H9 (cell line): ENCODE results near the gene AGBL3. TPM values are rescaled to one million over a fixed set of nuclear protein-coding genes. Genes with fewer than 3 reads are reported as not detected.

Experiments used
- DNase-seq: peaks from one replicate; pipeline ENCODE4 v3.0.0-alpha.2; 2017
- H2AFZ ChIP-seq: one replicate; pipeline ENCODE4 v1.6.1; 2013; ENCODE audit warnings: mild to moderate bottlenecking, low read length, control low read depth, moderate library complexity
- H2AK5ac ChIP-seq: 2 replicates; pipeline ENCODE4 v1.6.1; 2013; ENCODE audit warnings: low read length, control low read depth, mixed read lengths; ENCODE audit not compliant: insufficient read length
- H2BK120ac ChIP-seq: one replicate; pipeline ENCODE4 v1.6.1; 2013; ENCODE audit warnings: low read depth, mild to moderate bottlenecking, low read length, control low read depth, inconsistent platforms; ENCODE audit not compliant: poor library complexity, severe bottlenecking
- H2BK12ac ChIP-seq: 2 replicates; pipeline ENCODE4 v1.6.1; 2013; ENCODE audit warnings: low read length, control low read depth, mixed read lengths, low read depth; ENCODE audit not compliant: insufficient read length
- H2BK15ac ChIP-seq: 2 replicates; pipeline ENCODE4 v1.6.1; 2013; ENCODE audit warnings: low read depth, low read length, control low read depth
- H2BK20ac ChIP-seq: one replicate; pipeline ENCODE4 v1.6.1; 2013; ENCODE audit warnings: low read depth, mild to moderate bottlenecking, low read length, control low read depth, inconsistent platforms; ENCODE audit not compliant: poor library complexity, severe bottlenecking
- H2BK5ac ChIP-seq: 2 replicates; pipeline ENCODE4 v1.6.1; 2013; ENCODE audit warnings: low read length, control low read depth, mixed read lengths; ENCODE audit not compliant: insufficient read length
- H3K14ac ChIP-seq: 2 replicates; pipeline ENCODE4 v1.6.1; 2013; ENCODE audit warnings: low read length, control low read depth; ENCODE audit not compliant: insufficient read depth
- H3K18ac ChIP-seq: 2 replicates; pipeline ENCODE4 v1.6.1; 2013; ENCODE audit warnings: low read depth, mild to moderate bottlenecking, mixed read lengths, low read length, control low read depth; ENCODE audit not compliant: insufficient read length
- H3K23ac ChIP-seq: 2 replicates; pipeline ENCODE4 v1.6.1; 2013; ENCODE audit warnings: low read length, control low read depth, mixed read lengths, low read depth; ENCODE audit not compliant: insufficient read length
- H3K23me2 ChIP-seq: 2 replicates; pipeline ENCODE4 v1.6.1; 2013; ENCODE audit warnings: low read depth, mild to moderate bottlenecking, mixed read lengths, low read length, control low read depth; ENCODE audit not compliant: insufficient read length, poor library complexity, severe bottlenecking
- H3K27ac ChIP-seq: 2 replicates; pipeline ENCODE4 v1.5.1; 2013; ENCODE audit warnings: low read length, control low read depth, mixed read lengths, low read depth; ENCODE audit not compliant: insufficient read length
- H3K27me3 ChIP-seq: 2 replicates; pipeline ENCODE4 v1.6.1; 2013; ENCODE audit warnings: low read length, control low read depth, inconsistent platforms; ENCODE audit not compliant: insufficient read depth
- H3K4ac ChIP-seq: 2 replicates; pipeline ENCODE4 v1.6.1; 2013; ENCODE audit warnings: low read depth, mild to moderate bottlenecking, control low read depth, inconsistent platforms, low read length, moderate library complexity
- H3K4me1 ChIP-seq: 2 replicates; pipeline ENCODE4 v1.6.1; 2013; ENCODE audit warnings: low read length, control low read depth, inconsistent platforms; ENCODE audit not compliant: insufficient read depth
- H3K4me2 ChIP-seq: 2 replicates; pipeline ENCODE4 v1.6.1; 2013; ENCODE audit warnings: low read length, control low read depth, mixed read lengths; ENCODE audit not compliant: insufficient read length, insufficient read depth
- H3K56ac ChIP-seq: 2 replicates; pipeline ENCODE4 v1.6.1; 2013; ENCODE audit warnings: low read depth, mild to moderate bottlenecking, mixed read lengths, low read length, control low read depth; ENCODE audit not compliant: insufficient read length
- H3K79me1 ChIP-seq: 2 replicates; pipeline ENCODE4 v1.6.1; 2013; ENCODE audit warnings: low read depth, mild to moderate bottlenecking, moderate library complexity, low read length, control low read depth, inconsistent platforms; ENCODE audit not compliant: insufficient read depth, poor library complexity, severe bottlenecking
- H3K79me2 ChIP-seq: 2 replicates; pipeline ENCODE4 v1.6.1; 2013; ENCODE audit warnings: low read length, control low read depth, inconsistent platforms; ENCODE audit not compliant: insufficient read depth
- H3K9ac ChIP-seq: 2 replicates; pipeline ENCODE4 v1.6.1; 2013; ENCODE audit warnings: low read length, control low read depth, mixed read lengths; ENCODE audit not compliant: insufficient read length; ENCODE audit errors: extremely low read depth
- H3K9me3 ChIP-seq: one replicate; pipeline ENCODE4 v1.6.1; 2013; ENCODE audit warnings: low read depth, low read length, inconsistent platforms; ENCODE audit not compliant: control insufficient read depth
- H3T11ph ChIP-seq: one replicate; pipeline ENCODE4 v1.6.1; 2013; ENCODE audit warnings: mild to moderate bottlenecking, low read length, control low read depth, inconsistent platforms
- H4K20me1 ChIP-seq: one replicate; pipeline ENCODE4 v1.6.1; 2013; ENCODE audit not compliant: control insufficient read depth, insufficient read length, insufficient read depth
- H4K5ac ChIP-seq: 2 replicates; pipeline ENCODE4 v1.6.1; 2013; ENCODE audit warnings: low read depth, mild to moderate bottlenecking, mixed read lengths, low read length, control low read depth; ENCODE audit not compliant: insufficient read length
- H4K8ac ChIP-seq: replicated peaks from 2 replicates; pipeline ENCODE4 v1.6.1; 2013; ENCODE audit warnings: low read length, control low read depth, mixed read lengths, low read depth; ENCODE audit not compliant: insufficient read length
- H4K91ac ChIP-seq: 2 replicates; pipeline ENCODE4 v1.6.1; 2013; ENCODE audit warnings: low read depth, mild to moderate bottlenecking, moderate library complexity, mixed read lengths, low read length, control low read depth; ENCODE audit not compliant: insufficient read length
- H3K27ac Mint-ChIP-seq, 3 experiments: 2 replicates in 2 of 3; 3 replicates in 1 of 3; pipeline ENCODE4 v1.8.0; 2020 to 2021; ENCODE audit warnings: mixed read lengths in 3 of 3, mild to moderate bottlenecking in 1 of 3, moderate library complexity in 1 of 3
- H3K27me3 Mint-ChIP-seq: 2 replicates; pipeline ENCODE4 v1.8.0; 2021; ENCODE audit warnings: low read depth, mild to moderate bottlenecking, moderate library complexity, mixed read lengths
- H3K36me3 Mint-ChIP-seq, 3 experiments: 2 replicates in 2 of 3; 3 replicates in 1 of 3; pipeline ENCODE4 v1.8.0; 2020 to 2021; ENCODE audit warnings: low read depth in 3 of 3, mixed read lengths in 3 of 3; ENCODE audit not compliant: insufficient read depth in 1 of 3
- H3K4me1 Mint-ChIP-seq, 2 experiments: 2 replicates each; pipeline ENCODE4 v1.8.0; 2020; ENCODE audit warnings: mixed read lengths in 2 of 2
- H3K4me3 Mint-ChIP-seq, 2 experiments: 2 replicates in 1 of 2; 3 replicates in 1 of 2; pipeline ENCODE4 v1.8.0; 2020 to 2021; ENCODE audit warnings: mild to moderate bottlenecking in 2 of 2, mixed read lengths in 2 of 2, moderate library complexity in 1 of 2
- H3K9me3 Mint-ChIP-seq, 2 experiments: 2 replicates in 1 of 2; 3 replicates in 1 of 2; pipeline ENCODE4 v1.8.0; 2020; ENCODE audit warnings: mild to moderate bottlenecking in 2 of 2, mixed read lengths in 2 of 2, moderate library complexity in 1 of 2
- WGBS: extraction: QIAGEN DNeasy Blood & Tissue Kit; methylation state at CpG from one replicate; pipeline ENCODE4 v1.1.7; 2013; ENCODE audit warnings: missing lambda C conversion rate, low lambda C conversion rate, mixed read lengths; ENCODE audit not compliant: insufficient read length; ENCODE audit errors: extremely low coverage; 5-methylcytosine and 5-hydroxymethylcytosine counted together
- total RNA-seq: library from RNA; stranded (reverse); gene quantifications from 2 replicates; pipeline ENCODE4 v1.2.1, GENCODE V29; 2021
- TF ChIP-seq, protein P1 (sequence below): fragments of 200-600 bp; sonication (generic); conservative IDR thresholded peaks from 3 replicates; pipeline ENCODE4 v1.8.0; 2021; ENCODE audit warnings: antibody characterized with exemption, mild to moderate bottlenecking

Gene AGBL3
- total RNA-seq, 1 experiment from 2014 or later: 2.4 TPM

DNA sequence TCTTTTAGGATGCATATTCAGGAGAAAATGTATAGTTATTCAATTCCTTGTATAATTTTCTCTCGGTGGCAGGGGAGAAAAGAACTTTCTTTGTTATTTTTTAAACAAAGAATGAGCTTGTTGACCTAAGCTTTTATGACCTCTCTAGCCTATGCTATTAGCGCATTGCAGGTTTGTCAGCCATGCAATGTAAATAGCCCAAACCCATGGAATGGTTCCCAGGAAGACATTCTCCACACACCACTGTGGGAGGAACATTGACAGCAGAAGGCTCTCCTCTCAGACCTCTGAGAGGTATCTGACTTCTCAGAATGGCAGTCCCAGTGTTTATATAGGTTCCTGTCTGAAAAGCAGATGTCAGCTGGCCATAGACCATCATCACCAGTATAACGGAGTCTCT, 19.6 kb upstream of the AGBL3 start:
- H3K14ac ChIP-seq: no peak overlapping the region
- no peak overlapping the region for H3K56ac ChIP-seq
- H3K9me3 ChIP-seq: no peaks in the 10 kb centered on the region
- H3K27ac ChIP-seq: no peak overlapping the region
- H4K5ac ChIP-seq: no peak overlapping the region
- no peak overlapping the region for H4K8ac ChIP-seq
- H2AFZ ChIP-seq: no peak overlapping the region
- no peak overlapping the region for H2BK20ac ChIP-seq
- no peak for DNase-seq
- no peak overlapping the region for H2AK5ac ChIP-seq
- no peak overlapping the region for H3K4me2 ChIP-seq
- H3K79me1 ChIP-seq: no peaks in the 10 kb centered on the region
- Mint-ChIP-seq H3K4me3 (no peak overlapping the region), H3K27me3 (no peaks in the 10 kb centered on the region), H3K27ac (no peak overlapping the region), H3K36me3 (peaks cover 3 to 45% (median 8%) of the 10 kb centered on the region in 3 experiments; a peak in 6 of 7 replicates), H3K4me1 (no peaks in the 10 kb centered on the region), H3K9me3 (no peaks in the 10 kb centered on the region)
- H2BK120ac ChIP-seq: no peak overlapping the region
- H3K4me1 ChIP-seq: no peaks in the 10 kb centered on the region
- no peak overlapping the region for H2BK5ac ChIP-seq
- H4K91ac ChIP-seq: no peak overlapping the region
- H3T11ph ChIP-seq: no peak overlapping the region
- no peaks in the 10 kb centered on the region for H3K79me2 ChIP-seq
- H2BK15ac ChIP-seq: no peak overlapping the region
- no peaks in the 10 kb centered on the region for H4K20me1 ChIP-seq
- no peaks in the 10 kb centered on the region for H3K27me3 ChIP-seq
- H2BK12ac ChIP-seq: no peak overlapping the region
- no CpG with 5 or more reads among the region's 3 CpGs for WGBS
- H3K4ac ChIP-seq: no peak overlapping the region
- no peak overlapping the region for H3K18ac ChIP-seq
- H3K23me2 ChIP-seq: no peaks in the 10 kb centered on the region
- H3K23ac ChIP-seq: no peak overlapping the region
- TF ChIP-seq, protein P1, sequence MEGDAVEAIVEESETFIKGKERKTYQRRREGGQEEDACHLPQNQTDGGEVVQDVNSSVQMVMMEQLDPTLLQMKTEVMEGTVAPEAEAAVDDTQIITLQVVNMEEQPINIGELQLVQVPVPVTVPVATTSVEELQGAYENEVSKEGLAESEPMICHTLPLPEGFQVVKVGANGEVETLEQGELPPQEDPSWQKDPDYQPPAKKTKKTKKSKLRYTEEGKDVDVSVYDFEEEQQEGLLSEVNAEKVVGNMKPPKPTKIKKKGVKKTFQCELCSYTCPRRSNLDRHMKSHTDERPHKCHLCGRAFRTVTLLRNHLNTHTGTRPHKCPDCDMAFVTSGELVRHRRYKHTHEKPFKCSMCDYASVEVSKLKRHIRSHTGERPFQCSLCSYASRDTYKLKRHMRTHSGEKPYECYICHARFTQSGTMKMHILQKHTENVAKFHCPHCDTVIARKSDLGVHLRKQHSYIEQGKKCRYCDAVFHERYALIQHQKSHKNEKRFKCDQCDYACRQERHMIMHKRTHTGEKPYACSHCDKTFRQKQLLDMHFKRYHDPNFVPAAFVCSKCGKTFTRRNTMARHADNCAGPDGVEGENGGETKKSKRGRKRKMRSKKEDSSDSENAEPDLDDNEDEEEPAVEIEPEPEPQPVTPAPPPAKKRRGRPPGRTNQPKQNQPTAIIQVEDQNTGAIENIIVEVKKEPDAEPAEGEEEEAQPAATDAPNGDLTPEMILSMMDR: no peak
- no peak overlapping the region for H3K9ac ChIP-seq
